NCI-H2227 treated with DMSO at 0.1 percent for 48 hours (cell line): ENCODE measurements around the gene SURF2.
"Not testable (repeated sequence)": the region's sequence is repeated elsewhere in the genome, so short reads cannot be mapped to it uniquely, and the experiment has no call there.

Experiments
- DNase-seq: peaks from one replicate; lab custom pipeline; 2025; lab: John Stamatoyannopoulos, UW

SURF2 gene

DNA sequence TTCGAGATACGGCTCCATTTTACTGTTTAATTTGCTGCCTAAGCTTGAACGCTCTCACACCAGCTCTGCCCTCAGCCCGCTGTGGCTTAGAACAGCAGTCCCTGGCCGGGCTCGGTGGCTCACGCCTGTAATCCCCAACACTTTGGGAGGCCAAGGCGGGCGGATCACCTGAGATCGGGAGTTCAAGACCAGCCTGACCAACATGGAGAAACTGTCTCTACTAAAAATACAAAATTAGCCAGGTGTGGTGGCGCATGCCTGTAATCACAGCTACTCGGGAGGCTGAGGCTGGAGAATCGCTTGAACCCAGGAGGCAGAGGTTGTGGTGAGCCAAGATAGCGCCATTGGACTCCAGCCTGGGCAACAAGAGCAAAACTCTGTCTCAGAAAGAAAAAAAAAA lies 20.9 kb downstream of the SURF2 start:
- not testable (repeated sequence) for DNase-seq

DNA sequence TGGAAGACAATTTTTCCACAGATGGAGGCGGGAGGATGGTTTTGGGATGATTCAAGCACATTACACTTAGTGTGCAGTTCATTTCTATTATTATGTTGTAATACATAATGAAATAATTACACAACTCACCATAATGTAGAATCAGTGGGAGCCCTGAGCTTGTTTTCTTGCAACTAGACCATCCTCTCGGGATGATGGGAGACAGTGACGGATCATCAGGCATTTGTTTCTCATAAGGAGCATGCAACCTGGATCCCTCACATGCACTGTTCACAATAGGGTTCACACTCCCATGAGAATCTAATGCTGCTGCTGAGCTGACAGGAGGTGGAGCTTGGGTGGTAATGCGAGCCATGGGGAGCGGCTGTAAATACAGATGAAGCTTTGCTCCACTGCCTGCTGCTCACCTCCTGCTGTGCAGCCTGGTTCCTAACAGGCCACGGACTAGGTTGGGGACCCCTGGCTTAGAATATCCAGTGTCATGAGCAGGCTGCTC lies 21.4 kb downstream of the SURF2 start:
- DNase-seq: no peak

DNA sequence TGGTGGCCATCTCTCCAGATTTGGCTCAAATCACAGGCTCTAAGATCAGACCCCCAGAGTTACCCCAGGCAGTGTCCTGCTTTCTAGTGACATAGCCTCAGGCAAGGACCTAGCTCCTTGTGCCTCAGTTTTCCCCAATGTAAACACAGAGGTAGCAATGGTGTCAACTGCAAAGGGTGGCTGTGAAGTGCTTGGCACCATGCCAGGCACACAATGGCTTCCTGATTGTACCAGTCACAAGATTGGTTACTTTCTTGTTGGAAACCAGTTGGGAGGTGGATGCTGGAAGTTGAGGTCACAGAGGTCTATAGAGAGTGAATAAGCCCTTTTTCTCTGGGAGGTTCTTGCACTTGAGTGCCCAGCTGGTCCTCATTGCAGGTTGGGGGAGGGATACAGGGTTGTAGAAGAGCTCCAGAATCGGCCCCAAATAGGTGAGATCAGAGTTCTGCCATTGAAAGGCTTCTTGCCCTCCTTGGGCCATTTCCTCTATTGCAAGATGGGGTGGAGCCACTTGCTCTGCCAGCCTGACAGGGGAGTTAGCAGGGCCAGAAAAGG lies 22.1 kb downstream of the SURF2 start:
- DNase-seq: no peak

DNA sequence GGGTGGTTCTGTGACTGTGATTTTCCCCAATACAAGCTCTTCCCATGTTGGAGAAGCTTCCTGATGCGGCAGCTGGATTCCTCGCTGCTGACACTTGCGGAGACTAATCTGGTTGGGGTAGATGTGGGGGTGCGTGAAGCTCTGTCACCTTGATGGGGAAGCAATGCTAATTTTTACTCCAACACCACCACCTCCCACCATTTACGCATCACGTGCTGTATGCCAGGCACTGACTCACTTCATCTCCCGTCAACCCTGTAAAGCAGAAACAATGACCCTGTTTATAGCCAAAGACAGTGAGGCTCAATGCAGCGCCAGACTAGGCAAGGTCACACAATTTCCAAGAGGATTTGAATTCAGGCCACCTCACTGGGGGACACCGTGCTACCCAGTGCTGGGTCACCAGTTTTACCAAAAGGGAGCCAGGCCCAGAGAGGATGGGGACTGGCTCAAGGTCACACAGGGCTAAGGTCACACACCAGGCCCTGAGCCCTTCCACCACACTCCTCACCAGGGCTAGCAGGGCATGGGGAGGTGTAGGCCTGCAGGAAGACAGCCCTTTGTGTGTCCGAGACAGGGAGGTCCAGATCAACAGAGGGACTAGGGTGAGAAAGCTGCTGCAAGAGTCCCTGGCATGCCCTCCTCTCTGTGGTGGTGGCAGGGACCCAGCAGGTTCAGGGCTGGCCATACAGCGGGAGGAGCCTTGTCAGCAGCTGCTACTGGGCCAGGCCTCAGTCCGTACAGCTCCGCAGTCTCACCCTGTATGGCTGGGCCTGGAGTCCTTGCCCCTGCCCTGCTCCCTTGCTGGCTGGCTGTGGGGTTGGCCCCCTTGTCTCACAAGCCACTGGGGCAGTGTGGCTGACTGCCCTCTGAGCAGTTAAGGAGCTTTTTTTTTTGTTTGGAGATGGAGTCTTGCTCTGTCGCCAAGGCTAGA lies 23.1 kb downstream of the SURF2 start:
- DNase-seq: no peak

DNA sequence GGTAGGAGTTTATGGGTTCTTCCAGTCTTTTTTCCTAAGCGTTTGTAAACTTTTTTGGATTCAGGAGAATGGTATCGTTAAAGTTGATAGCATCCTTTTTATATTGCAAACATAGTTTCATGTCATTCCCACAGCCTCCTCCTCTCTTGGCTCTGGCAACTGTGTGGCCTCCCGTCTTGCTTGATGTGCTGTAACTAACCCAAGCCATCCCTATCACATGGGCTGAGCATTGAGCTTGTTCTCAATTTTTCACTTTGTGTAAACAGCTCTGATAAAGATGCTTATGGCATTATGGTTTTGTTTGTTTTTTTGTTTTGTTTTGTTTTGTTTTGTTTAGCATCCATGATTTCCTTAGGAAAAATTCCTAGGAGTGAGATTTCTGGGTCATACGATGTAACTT lies 24.4 kb downstream of the SURF2 start:
- DNase-seq: no peak

DNA sequence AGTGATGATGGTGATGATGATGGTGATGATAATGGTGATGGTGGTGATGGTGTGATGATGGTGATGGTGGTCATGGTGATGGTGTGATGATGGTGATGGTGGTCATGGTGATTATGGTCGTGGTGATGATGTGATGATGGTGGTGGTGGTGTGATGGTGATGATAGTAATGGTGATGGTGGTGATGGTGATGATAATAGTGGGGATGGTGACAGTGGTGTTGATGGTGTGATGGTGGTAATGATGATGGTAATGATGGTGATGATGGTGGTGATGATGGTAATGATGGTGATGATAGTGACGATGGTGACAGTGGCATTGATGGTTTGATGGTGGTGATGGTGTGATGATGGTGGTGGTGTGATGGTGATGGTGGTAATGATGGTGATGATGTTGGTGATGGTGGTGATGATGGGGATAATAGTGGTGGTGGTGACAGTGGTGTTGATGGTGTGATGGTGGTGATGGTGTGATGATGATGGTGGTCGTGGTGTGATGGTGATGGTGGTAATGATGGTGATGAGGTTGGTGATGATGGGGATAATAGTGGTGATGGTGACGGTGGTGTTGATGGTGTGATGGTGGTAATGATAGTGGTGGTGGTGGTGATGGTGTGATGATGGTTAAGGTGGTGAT lies 26.3 kb downstream of the SURF2 start:
- DNase-seq: no peak

DNA sequence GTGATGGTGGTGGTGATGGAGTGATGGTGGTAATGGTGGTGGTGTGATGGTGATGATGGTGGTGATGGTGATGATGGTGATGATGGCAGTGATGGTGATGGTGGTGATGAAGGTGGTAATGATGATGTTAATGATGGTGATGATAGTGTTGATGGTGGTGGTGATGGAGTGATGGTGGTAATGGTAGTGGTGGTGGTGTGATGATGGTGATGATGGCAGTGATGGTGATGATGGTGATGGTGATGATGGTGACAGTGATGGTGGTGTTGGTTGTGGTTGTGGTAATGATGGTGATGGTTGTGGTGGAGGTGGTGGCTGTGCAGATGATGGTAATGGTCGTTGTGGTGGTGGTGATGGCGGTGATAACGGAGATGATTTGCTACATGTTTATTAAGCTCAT lies 27.1 kb downstream of the SURF2 start:
- DNase-seq: no peak

DNA sequence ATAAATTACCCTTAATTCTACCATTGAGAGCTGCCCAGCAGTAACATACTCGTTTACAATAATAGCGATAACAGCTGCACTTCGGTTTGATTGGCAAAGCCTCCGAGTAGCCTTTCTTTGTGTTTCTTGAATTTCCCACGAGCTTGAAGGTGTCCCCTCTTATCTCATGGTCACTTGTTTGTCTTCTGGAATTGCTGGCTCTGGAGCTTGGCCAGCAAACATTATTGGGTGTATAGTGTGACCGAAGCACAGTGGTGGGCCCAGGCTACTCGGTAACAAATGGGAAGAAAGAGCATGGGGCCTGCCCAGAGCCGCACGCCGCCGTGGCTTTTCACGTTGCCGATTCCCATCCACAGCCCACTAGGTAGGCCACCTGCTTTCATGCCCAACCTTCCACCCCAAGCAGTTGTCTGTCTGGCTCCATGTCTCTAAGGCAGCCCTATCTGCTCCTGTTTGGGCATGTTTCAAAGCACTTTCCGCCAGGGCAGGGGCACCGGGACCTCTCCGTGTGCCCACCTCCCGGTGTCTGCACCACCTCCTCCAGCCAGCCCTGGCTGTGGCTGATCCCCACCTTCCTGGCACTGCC lies 28.5 kb downstream of the SURF2 start:
- DNase-seq: no peak

DNA sequence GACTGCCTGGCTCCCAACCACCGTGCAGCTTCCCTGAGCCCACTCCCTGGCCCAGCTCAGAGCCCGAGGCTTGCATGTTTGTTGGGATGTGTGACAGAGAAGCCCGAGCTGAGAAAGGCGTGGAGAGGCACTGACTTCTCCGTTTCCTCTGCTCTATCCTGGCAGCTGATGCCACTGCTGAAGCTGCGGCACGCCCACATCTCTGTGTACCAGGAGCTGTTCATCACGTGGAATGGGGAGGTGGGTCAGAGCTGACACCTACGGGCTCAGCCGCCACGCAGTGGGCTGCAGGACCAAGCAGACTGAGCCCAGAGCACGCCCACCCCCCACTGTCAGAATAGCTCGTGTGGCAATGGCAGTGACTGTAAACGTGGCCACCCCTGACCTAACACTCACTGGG lies 29.1 kb downstream of the SURF2 start:
- no peak for DNase-seq

DNA sequence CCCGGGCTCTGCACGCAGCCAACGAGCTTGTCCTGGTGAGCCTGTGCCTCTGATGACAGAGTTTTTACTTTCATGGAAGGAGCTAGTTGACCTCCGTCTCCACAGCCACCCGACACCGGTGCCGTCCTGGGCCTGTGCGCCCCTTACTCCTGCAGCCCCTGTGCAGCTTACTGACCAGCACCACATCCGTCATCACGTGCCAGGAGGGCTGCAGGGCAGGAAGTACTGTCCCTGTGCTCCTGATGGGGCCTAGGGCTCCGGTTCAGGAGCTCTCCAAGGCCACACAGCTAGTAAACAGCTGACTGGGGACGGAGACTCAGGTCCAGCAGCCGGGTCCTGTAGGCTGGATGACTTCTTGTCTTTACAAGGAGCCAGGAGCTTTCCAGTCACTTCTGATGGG lies 30.0 kb downstream of the SURF2 start:
- no peak for DNase-seq

DNA sequence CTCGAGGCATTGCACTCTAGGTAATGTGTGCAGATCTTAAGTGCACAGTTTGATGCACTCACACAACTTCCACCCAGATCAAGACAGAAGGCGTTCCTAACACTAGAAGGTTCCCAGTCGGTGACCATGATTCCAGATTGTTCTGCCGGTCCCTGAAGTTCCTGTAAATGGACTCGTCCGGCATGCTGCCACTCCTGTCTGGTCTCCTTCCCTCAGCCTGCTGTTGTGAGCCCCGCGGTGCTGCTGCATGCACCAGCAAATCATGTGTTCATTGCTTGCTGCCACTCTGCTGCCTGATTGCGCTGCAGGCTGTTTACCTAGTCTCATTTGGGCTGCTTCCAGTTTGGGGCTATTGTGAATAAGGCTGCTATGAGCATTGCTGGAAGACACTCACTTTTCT lies 31.3 kb downstream of the SURF2 start:
- no peak for DNase-seq

DNA sequence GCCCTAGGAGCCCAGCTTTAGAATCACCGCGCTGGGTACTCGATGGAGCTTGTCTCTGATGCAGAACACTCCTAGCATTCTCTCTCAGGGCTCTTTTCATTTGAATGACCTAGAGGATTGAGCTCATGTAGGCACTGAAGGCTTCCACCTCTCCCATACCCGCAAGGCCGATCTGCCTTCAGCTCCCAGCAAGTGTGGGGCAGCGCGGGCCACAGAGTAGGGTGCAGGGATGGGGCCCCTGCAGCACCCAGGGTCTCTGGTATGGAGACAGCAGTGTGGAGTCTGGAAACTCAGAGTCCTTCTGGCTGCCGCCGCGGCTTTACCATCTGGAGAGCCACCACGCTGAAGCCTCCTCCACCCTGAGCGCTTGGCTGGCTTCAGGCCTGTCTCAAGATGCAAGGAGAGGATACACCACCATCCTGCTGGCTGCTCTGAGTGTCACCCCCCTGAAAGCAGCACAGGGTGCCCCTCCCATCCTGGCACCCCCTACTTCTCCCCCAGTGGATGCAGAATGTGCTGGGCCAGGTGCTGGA lies 32.7 kb downstream of the SURF2 start:
- no peak for DNase-seq

DNA sequence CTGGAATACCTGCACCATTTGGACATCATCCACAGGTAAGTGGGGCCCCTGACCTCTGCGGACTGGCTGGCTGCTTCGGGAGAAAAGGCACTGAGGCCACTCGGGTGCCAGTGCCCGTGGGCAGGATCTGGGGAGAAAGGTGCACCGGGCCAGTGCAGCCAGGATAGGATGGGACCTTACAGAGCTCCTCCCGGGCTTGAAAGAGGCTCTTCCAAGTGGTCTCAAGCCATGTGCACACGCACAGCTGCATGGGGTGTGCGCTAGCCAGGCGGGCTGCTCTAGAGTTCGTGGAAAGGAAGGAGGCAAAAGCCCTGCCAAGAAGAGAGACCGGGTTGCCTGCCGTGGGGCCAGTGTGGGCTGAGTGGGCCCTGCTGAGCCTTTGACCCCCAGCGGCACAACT lies 33.2 kb downstream of the SURF2 start:
- no peak for DNase-seq

DNA sequence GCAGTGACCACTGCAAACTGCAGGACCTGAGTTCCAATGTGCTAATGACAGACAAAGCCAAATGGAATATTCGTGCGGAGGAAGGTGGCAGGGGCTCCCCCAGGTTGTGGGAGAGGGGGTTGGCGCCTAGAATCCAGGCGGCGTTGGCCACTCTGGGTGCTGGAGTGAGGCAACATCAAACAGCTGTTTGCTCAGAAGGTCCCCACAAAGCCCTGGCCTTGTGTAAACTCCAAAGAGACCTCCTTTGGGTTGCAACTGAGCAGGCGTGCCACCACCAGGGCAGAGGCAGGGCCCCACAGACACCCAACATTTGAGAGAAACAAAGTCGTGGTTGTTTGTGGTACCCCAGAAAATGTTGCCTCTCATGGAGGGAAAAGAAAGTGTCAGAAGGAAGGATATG lies 34.4 kb downstream of the SURF2 start:
- DNase-seq: no peak

DNA sequence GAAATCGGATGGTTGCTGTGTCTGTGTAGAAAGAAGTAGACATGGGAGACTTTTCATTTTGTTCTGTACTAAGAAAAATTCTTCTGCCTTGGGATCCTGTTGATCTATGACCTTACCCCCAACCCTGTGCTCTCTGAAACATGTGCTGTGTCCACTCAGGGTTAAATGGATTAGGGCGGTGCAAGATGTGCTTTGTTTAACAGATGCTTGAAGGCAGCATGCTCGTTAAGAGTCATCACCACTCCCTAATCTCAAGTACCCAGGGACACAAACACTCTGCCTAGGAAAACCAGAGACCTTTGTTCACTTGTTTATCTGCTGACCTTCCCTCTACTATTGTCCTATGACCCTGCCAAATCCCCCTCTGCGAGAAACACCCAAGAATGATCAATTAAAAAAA lies 35.1 kb downstream of the SURF2 start:
- not testable (repeated sequence) for DNase-seq

DNA sequence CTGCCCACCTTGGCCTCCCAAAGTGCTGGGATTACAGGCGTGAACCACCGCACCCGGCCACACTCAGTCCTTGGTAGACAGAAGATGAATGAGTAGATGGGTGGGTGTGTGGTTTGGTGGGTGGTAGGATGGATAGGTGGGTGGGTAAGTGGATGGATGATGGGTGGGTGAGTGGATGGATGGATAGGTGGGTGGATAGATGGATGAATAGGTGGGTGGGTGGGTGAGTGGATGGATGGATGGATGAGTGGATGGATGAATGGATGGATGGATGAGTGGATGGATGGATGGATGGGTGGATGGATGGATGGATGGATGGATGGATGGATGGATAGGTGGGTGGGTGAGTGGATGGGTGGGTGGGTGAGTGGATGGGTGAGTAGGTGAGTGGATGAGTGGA lies 36.0 kb downstream of the SURF2 start:
- not testable (repeated sequence) for DNase-seq

DNA sequence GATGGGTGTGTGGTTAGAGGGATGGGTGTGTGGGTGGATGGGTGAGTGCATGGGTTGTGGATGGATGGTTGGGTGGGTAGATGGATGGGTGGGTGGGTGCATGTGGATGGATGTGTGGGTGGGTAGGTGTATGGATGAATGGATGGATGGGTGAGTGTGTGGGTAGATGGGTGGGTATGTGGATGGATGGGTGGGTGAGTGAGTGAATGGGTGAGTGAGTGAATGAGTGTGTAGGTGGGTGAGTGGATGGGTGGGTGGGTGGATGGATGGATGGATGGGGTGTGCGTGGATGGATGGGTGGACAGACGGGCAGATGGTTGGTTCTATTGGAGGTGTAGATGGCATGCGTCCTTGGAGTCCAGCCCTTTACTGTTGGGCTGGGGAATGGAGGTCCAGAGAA lies 37.0 kb downstream of the SURF2 start:
- DNase-seq: no peak

DNA sequence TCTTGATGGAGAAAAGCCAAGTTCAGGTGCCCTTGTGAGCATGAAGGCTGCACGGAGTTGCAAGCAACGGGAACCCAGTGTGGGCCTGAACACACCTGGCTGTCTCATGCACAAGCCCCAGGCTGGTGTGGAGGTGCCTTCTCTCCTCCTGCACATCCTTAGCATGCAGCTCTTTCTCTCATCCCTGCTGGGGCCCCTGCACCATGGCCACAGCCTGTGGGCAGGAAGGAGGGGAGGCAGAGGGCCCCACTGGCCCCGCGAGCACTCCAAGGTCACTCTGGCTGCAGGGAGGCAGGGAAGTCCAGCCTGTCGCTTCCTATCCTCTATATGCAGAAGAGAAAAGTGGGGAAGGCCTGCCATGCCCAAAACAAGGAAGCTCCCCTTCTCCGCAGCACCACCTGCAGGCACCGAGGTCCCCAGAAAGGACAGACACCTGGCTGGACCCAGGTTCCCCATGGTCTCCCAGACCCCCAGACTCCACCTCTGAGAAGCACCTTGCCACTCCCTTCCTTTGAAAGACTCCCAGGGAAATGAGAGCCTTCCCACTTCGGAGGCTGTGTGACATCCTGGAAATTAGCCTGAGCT lies 38.4 kb downstream of the SURF2 start:
- no peak for DNase-seq

DNA sequence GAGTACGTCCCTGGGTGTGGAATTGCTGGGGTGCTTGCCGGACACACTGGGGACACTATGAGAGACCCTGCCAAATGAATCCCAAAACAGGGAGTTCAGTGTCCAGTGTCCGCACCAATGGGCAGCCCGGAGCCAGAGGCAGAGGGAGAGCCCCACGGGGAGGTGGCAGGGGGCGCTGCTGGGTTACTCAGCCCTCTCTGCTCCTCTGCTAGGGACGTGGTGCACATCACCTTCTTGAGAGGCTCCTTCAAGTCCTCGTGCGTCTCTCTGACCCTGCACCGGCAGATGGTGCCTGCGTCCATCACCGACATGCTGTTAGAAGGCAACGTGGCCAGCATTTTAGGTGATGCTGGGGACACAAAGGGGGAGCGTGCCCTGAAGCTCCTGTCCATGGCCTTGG lies 40.6 kb downstream of the SURF2 start:
- DNase-seq: no peak

DNA sequence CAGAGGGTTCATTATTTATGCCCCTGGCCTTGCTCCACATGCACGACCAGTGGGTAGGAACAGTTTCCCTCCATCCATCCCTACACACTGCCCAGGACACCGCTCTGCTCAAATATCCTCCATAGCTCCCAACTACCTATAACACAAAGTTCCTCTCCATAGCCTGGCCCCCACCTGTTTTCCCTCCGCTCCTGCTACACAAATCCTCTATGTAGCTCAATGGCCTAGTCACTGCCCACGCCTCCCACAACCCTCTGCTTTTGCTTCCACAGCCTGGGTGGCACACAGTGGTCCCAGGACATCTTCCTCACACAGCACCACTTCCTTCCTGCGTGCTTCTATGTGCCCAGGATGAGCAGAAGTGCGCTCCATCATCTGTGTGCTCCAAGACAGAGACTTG lies 41.0 kb downstream of the SURF2 start:
- no peak for DNase-seq

DNA sequence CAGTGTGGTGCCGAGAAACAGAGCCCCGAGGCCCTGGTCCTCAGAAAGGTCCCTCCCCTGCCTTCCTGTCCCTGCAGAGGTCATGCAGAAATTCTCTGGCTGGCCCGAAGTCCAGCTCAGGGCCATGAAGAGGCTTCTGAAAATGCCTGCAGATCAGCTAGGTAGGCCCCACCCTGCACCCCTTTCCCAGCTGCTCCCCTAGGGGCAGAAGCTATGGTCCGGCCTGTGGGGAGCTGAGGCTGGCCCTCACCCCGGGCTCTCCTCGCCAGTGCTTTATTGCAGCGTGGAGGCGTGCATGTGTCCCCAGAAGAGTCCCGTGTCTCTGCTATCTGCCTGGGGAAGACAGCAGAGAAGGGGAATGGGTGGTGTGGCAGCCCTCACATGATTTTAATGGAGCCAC lies 41.5 kb downstream of the SURF2 start:
- no peak for DNase-seq

DNA sequence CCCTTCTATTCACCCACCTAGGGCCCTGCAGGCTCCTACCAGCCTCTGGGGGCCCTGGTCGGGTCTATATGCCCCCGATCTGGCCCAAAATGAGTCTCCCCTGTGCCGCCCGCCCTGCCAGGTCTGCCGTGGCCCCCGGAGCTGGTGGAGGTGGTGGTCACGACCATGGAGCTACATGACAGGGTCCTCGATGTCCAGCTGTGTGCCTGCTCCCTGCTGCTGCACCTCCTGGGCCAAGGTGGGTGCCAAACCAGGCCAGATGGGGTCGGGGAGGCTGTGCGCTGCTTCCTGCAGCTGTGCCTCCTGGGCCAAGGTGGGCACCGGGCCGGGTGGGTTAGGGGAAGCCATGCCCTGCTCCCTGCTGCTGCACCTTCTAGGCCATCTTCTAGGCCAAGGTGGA lies 43.9 kb downstream of the SURF2 start:
- no peak for DNase-seq
